HG03097 (cell line): Measurements from ENCODE around the gene ANKS1B.

Experiments
- ATAC-seq: cut with Tn5 transposase; IDR thresholded peaks from one replicate; pipeline ENCODE4 v1.9.1; 2021; ENCODE audit not compliant: unreplicated experiment, low FRiP score

The ANKS1B gene

GRCh38 chr12:98918176-98918863 lies 1066.4 kb downstream of the ANKS1B start:
- no peak for ATAC-seq

- no peak for ATAC-seq
Observed at GRCh38 chr12:98916106-98916505, 1068.6 kb downstream of the ANKS1B start.

- no peak for ATAC-seq
Observed at GRCh38 chr12:98912401-98912974, 1072.2 kb downstream of the ANKS1B start.

GRCh38 chr12:98911396-98911795 lies 1073.3 kb downstream of the ANKS1B start:
- ATAC-seq: no peak

- no peak for ATAC-seq
Observed at GRCh38 chr12:98909746-98910145, 1075.0 kb downstream of the ANKS1B start.

GRCh38 chr12:98908866-98909265 lies 1075.9 kb downstream of the ANKS1B start:
- no peak for ATAC-seq

- no peak for ATAC-seq
Observed at GRCh38 chr12:98903875-98904274, 1080.9 kb downstream of the ANKS1B start.

GRCh38 chr12:98901189-98901588 lies 1083.5 kb downstream of the ANKS1B start:
- no peak for ATAC-seq

- ATAC-seq: no peak
Observed at GRCh38 chr12:98896938-98897337, 1087.8 kb downstream of the ANKS1B start.

GRCh38 chr12:98895086-98895651 lies 1089.6 kb downstream of the ANKS1B start:
- no peak for ATAC-seq

GRCh38 chr12:98894412-98895085 lies 1090.2 kb downstream of the ANKS1B start:
- ATAC-seq: no peak

GRCh38 chr12:98893675-98894411 lies 1090.9 kb downstream of the ANKS1B start:
- ATAC-seq: no peak

GRCh38 chr12:98893126-98893674 lies 1091.5 kb downstream of the ANKS1B start:
- no peak for ATAC-seq

GRCh38 chr12:98885778-98886177 lies 1099.0 kb downstream of the ANKS1B start:
- no peak for ATAC-seq

GRCh38 chr12:98883231-98883630 lies 1101.5 kb downstream of the ANKS1B start:
- ATAC-seq: no peak

- no peak for ATAC-seq
Observed at GRCh38 chr12:98882526-98882925, 1102.2 kb downstream of the ANKS1B start.

- no peak for ATAC-seq
Observed at GRCh38 chr12:98873776-98874175, 1111.0 kb downstream of the ANKS1B start.

GRCh38 chr12:98870504-98870903 lies 1114.2 kb downstream of the ANKS1B start:
- no peak for ATAC-seq

GRCh38 chr12:98869886-98870503 lies 1114.7 kb downstream of the ANKS1B start:
- no peak for ATAC-seq

GRCh38 chr12:98868538-98868937 lies 1116.2 kb downstream of the ANKS1B start:
- no peak for ATAC-seq
